Hepatocyte (in vitro differentiated cells): ENCODE measurements around the gene BID. TPM values are rescaled to one million over a fixed set of nuclear protein-coding genes. Genes with fewer than 3 reads are reported as not detected.

Experiments
- DNase-seq: peaks from one replicate; pipeline ENCODE4 v3.0.0-alpha.2; 2016; ENCODE audit warnings: low spot score
- H2AFZ ChIP-seq: fragments of 200-600 bp; sonication (generic); 2 replicates; pipeline ENCODE4 v1.6.0; 2016; ENCODE audit warnings: antibody characterized with exemption, mild to moderate bottlenecking
- H3K27ac ChIP-seq: fragments of 200-600 bp; sonication (generic); 2 replicates; pipeline ENCODE4 v1.5.1; 2016; ENCODE audit warnings: mild to moderate bottlenecking
- H3K27me3 ChIP-seq: fragments of 200-600 bp; sonication (generic); 2 replicates; pipeline ENCODE4 v1.6.1; 2016
- H3K36me3 ChIP-seq: fragments of 200-600 bp; sonication (generic); replicated peaks from 2 replicates; pipeline ENCODE4 v1.5.1; 2016; ENCODE audit warnings: low read depth; ENCODE audit not compliant: insufficient read depth
- H3K4me1 ChIP-seq: fragments of 200-600 bp; sonication (generic); 2 replicates; pipeline ENCODE4 v1.5.1; 2016; ENCODE audit warnings: mild to moderate bottlenecking, moderate library complexity; ENCODE audit not compliant: insufficient read depth
- H3K4me2 ChIP-seq: fragments of 200-600 bp; sonication (generic); 2 replicates; pipeline ENCODE4 v1.6.0; 2016
- H3K4me3 ChIP-seq: fragments of 200-600 bp; sonication (generic); 2 replicates; pipeline ENCODE4 v1.5.1; 2016; ENCODE audit warnings: mild to moderate bottlenecking
- H3K79me2 ChIP-seq: fragments of 200-600 bp; sonication (generic); 2 replicates; pipeline ENCODE4 v1.6.0; 2017; ENCODE audit warnings: mild to moderate bottlenecking
- H3K9me2 ChIP-seq: fragments of 200-600 bp; sonication (generic); replicated peaks from 2 replicates; pipeline ENCODE4 v1.6.0; 2017; ENCODE audit warnings: mild to moderate bottlenecking; ENCODE audit not compliant: insufficient read depth
- H3K9me3 ChIP-seq: fragments of 200-600 bp; sonication (generic); 2 replicates; pipeline ENCODE4 v1.5.1; 2016; ENCODE audit warnings: low read depth, mild to moderate bottlenecking
- H4K20me1 ChIP-seq: fragments of 200-600 bp; sonication (generic); 2 replicates; pipeline ENCODE4 v1.6.0; 2016; ENCODE audit warnings: mild to moderate bottlenecking; ENCODE audit not compliant: insufficient read depth, poor library complexity, severe bottlenecking
- CTCF ChIP-seq: fragments of 200-600 bp; sonication (generic); IDR thresholded peaks from 2 replicates; pipeline ENCODE4 v1.5.1; 2016; ENCODE audit warnings: antibody characterized with exemption, mild to moderate bottlenecking; ENCODE audit not compliant: poor library complexity
- EZH2 ChIP-seq: fragments of 200-600 bp; sonication (generic); IDR thresholded peaks from 2 replicates; pipeline ENCODE4 v1.6.1; 2016; ENCODE audit warnings: antibody characterized with exemption, mild to moderate bottlenecking, borderline replicate concordance
- EZH2phosphoT487 ChIP-seq: fragments of 200-600 bp; sonication (generic); IDR thresholded peaks from one replicate; pipeline ENCODE4 v1.6.1; 2018; ENCODE audit warnings: antibody characterized with exemption, mild to moderate bottlenecking, low read depth, moderate library complexity; ENCODE audit not compliant: unreplicated experiment, severe bottlenecking
- WGBS: methylation state at CpG from one replicate; pipeline ENCODE4 v1.1.6; 2016; ENCODE audit warnings: low lambda C conversion rate; ENCODE audit errors: missing lambda C conversion rate; 5-methylcytosine and 5-hydroxymethylcytosine counted together
- polyA plus RNA-seq: library from polyadenylated mRNA; unstranded; fragments of >200 nt; fragmentation: Nextera tagmentation; extraction: Ambion mirVana; gene quantifications from 2 replicates; pipeline ENCODE4 v1.2.1, GENCODE V29; 2016
- total RNA-seq: library from RNA; depleted of rRNA; stranded (reverse); fragments of >200 nt; gene quantifications from 2 replicates; pipeline ENCODE4 v1.2.3, GENCODE V29; 2014

Gene BID
- 34.5 and 41.6 TPM in 2 replicates for total RNA-seq
- 55.5 and 72.3 TPM in 2 replicates for polyA plus RNA-seq

GRCh38 chr22:17774206-17774925 lies at the start of gene BID:
TSS of gene BID (minus strand) at chr22:17774469. CDS start at chr22:17750116, 24,353 bp downstream.
- no peaks in the 10 kb centered on the region for H3K9me3 ChIP-seq
- 5% methylated on average over 11 of the region's 64 CpGs for WGBS
- peak; percentile 63 for DNase-seq
- peak within 1 kb of the TSS; percentile 85 for H3K4me3 ChIP-seq
- H3K4me1 ChIP-seq, result peaks cover 11% of the 10 kb centered on the region
- H2AFZ ChIP-seq, result peak within 1 kb of the TSS; percentile 78
- H3K4me2 ChIP-seq, result peak within 1 kb of the TSS; percentile 91
- H3K9me2 ChIP-seq, result no peaks in the 10 kb centered on the region
- TF ChIP-seq EZH2, result no peak
- TF ChIP-seq EZH2phosphoT487, result no peak
- no peak for TF ChIP-seq CTCF
- peaks cover 32% of the 10 kb centered on the region for H3K79me2 ChIP-seq
- H3K27me3 ChIP-seq, result no peaks in the 10 kb centered on the region
- peak within 1 kb of the TSS; percentile 46 for H3K27ac ChIP-seq
- no peaks in the 10 kb centered on the region for H3K36me3 ChIP-seq
- H4K20me1 ChIP-seq, result no peaks in the 10 kb centered on the region

- no peaks in the 10 kb centered on the region for H4K20me1 ChIP-seq
- H3K9me2 ChIP-seq, result no peaks in the 10 kb centered on the region
- no peak for TF ChIP-seq CTCF
- no peak for TF ChIP-seq EZH2phosphoT487
- TF ChIP-seq EZH2, result no peak
- H3K27ac ChIP-seq, result no peak overlapping the region
- no peak overlapping the region for H3K4me2 ChIP-seq
- H3K4me3 ChIP-seq, result no peak overlapping the region
- no peaks in the 10 kb centered on the region for H3K79me2 ChIP-seq
- H3K9me3 ChIP-seq, result no peaks in the 10 kb centered on the region
- WGBS, result 97% methylated on average over 13 of the region's 15 CpGs
- DNase-seq, result no peak
- no peaks in the 10 kb centered on the region for H3K27me3 ChIP-seq
- no peak overlapping the region for H2AFZ ChIP-seq
- H3K36me3 ChIP-seq, result no peaks in the 10 kb centered on the region
- H3K4me1 ChIP-seq, result no peaks in the 10 kb centered on the region
These were observed 49.7 kb upstream of the BID start for GRCh38 chr22:17823964-17824363.

GRCh38 chr22:17823226-17823625 lies 49.0 kb upstream of the BID start:
- no peaks in the 10 kb centered on the region for H3K27me3 ChIP-seq
- no peak overlapping the region for H3K4me2 ChIP-seq
- H3K79me2 ChIP-seq, result no peaks in the 10 kb centered on the region
- no peak overlapping the region for H2AFZ ChIP-seq
- no peaks in the 10 kb centered on the region for H3K9me3 ChIP-seq
- H3K27ac ChIP-seq, result no peak overlapping the region
- no peak overlapping the region for H3K4me3 ChIP-seq
- 97% methylated on average over 3 of the region's 4 CpGs for WGBS
- no peaks in the 10 kb centered on the region for H3K36me3 ChIP-seq
- no peaks in the 10 kb centered on the region for H4K20me1 ChIP-seq
- DNase-seq, result no peak
- no peaks in the 10 kb centered on the region for H3K9me2 ChIP-seq
- TF ChIP-seq CTCF, result no peak
- no peak for TF ChIP-seq EZH2
- no peak for TF ChIP-seq EZH2phosphoT487
- H3K4me1 ChIP-seq, result no peaks in the 10 kb centered on the region

- H3K27me3 ChIP-seq, result no peaks in the 10 kb centered on the region
- H3K9me3 ChIP-seq, result no peaks in the 10 kb centered on the region
- DNase-seq, result no peak
- TF ChIP-seq EZH2, result no peak
- TF ChIP-seq EZH2phosphoT487, result no peak
- no peak for TF ChIP-seq CTCF
- H4K20me1 ChIP-seq, result no peaks in the 10 kb centered on the region
- no peaks in the 10 kb centered on the region for H3K36me3 ChIP-seq
- no peak overlapping the region for H2AFZ ChIP-seq
- H3K4me3 ChIP-seq, result no peak overlapping the region
- no peak overlapping the region for H3K4me2 ChIP-seq
- no peaks in the 10 kb centered on the region for H3K4me1 ChIP-seq
- H3K79me2 ChIP-seq, result no peaks in the 10 kb centered on the region
- no peak overlapping the region for H3K27ac ChIP-seq
- H3K9me2 ChIP-seq, result no peaks in the 10 kb centered on the region
- 97% methylated on average over 13 of the region's 13 CpGs for WGBS
These were observed 47.8 kb upstream of the BID start for GRCh38 chr22:17822087-17822486.
